NOMO-1 (cell line): ENCODE results near the gene CCNC.

Experiments used
- DNase-seq, 2 experiments: peaks; one replicate each; lab custom pipeline; 2025; ENCODE audit not compliant: unreplicated experiment in 2 of 2; lab: John Stamatoyannopoulos, UW

Gene CCNC

DNA sequence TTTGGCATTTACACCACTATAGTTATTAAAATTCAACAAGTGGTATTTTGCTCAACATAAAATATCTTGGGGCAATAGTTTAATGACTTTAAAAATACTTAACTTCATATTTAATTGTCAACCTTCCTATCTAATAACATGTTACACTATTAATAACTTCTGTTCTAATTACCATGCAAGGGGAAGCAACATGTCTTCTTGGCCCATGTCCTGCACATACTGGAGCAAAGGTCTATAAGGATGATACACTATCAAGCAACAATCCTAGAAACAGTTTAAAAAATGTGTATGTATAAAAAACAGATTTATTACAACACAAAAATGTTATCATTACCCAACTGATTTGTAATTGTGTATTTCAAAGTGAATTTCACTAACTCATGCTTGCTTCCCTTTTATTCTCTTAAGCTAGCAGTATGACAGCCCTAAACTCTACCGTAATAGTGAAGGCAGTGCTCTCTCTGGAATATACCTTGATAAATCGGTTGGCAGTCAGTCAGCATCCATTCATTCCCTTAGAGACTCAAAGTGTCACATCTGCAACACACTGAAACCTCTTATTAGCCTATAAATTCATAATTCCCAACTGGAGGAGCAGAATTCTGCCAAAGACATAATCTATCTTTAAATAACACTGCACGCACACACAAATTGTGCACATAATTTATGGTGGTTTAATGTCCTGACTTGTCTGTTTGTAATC, 18.3 kb downstream of the CCNC start:
- DNase-seq: no peak

- DNase-seq: no peak
Measured at GRCh38 chr6:99548706-99549105, 19.8 kb downstream of the CCNC start.

- no peak for DNase-seq
Measured at GRCh38 chr6:99547526-99547925, 20.9 kb downstream of the CCNC start.

GRCh38 chr6:99545442-99545841, 23.0 kb downstream of the CCNC start:
- no peak for DNase-seq

GRCh38 chr6:99543968-99544367, 24.5 kb downstream of the CCNC start:
- no peak for DNase-seq

- no peak for DNase-seq
Measured at GRCh38 chr6:99530627-99531026, 37.8 kb downstream of the CCNC start.

- no peak for DNase-seq
Measured at GRCh38 chr6:99522531-99522930, 45.9 kb downstream of the CCNC start.

DNA sequence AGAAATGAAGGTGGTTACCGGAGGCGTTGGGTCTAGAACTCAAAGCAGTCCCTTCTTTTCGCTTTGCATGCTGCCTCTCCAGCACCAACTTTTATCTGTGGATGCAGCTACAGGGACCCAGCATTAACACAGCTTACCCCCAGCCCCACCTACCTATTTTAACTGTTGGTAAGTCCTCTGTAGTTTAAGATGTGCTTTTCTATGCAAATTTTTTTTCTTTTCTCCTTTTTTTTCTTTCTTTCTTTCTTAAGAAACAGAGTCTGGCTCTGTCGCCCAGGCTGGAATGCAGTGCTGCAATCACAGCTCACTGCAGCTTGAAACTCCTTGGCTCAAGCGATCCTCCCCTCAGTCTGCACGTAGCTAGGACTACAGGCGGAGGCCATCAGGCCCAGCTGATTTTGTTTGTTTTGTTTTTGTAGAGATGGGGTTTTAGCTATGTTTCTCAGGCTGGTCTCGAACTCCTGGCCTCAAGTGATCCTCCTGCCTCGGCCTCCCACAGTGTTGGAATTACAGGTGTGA, 46.8 kb downstream of the CCNC start:
- peak in 1 of 2 experiments; percentile 39 for DNase-seq

GRCh38 chr6:99520855-99521632, 47.4 kb downstream of the CCNC start:
- peak; percentile 85 to 88 for DNase-seq

DNA sequence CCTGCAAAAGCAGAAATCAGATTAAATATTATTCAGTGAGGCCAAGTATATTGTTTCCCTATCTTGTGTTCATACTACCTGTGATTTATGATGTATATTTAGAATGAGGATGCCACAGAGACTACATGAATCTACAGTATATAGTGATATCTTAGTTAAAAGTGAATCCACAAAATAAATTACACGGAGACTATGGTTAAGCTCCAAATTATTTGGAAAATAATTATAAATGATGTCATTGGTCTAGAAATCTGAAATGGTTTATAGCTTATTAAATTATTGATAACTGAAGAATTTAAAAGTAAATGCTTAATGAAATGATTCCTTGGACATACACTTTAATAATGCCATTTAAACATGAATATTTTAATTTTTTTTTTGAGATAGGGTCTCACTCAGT, 49.0 kb downstream of the CCNC start:
- DNase-seq: no peak

DNA sequence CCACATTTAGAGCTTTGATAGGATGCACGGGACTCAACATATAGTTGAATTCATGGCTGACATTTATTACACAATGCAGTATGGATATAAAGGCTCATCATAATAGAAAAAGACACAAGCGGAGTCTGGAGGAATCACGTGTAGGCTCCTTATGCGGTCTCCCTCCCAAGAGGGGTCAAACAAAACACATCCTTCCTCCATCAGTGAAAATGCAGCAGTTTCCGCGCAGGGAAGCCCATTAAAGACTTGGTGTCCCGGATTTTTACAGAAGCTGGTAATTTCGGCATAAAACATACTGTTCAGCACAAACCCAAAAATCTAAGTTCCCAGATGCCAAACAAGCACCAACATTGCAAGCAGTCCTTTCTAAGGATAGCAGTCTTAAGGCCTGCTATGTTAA, 54.4 kb downstream of the CCNC start:
- no peak for DNase-seq

DNA sequence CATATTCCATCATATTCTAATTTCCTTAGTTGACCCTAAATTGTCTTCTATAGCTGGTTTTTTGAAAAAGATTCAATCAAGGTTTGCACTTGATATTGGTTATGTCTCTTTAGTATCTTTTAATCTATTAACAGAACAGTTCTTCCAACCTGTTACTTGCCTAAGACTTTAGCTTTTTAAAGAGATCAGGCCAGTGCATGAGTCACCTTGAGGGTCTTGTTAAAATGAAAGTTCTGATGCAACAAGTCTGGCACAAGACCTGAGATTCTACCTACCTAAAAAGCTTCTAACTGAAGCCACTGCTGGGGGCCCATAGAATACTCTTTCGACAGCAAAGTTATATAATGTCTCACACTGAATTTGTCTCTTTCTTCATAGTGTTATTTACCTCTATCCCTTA, 56.4 kb downstream of the CCNC start:
- no peak for DNase-seq

DNA sequence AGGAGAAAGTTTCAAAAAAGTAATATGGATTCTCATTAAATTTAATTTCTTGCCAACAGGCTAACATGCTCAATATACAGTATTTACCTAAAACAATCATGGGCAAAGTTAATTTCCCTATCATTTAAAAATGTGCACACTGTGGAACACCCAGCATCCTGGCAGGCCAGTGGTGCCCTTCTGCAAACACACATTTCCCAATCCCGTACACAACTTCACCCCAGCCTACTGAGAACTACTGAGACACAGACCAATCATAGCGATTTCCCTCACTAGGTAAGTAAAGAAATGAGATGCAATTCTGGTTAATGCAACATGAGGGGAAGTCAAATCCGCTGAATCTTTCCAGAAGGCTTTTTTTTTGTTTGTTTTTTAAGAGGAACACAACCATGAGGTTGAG, 60.8 kb downstream of the CCNC start:
- no peak for DNase-seq

GRCh38 chr6:99501762-99502161, 66.7 kb downstream of the CCNC start:
- no peak for DNase-seq

DNA sequence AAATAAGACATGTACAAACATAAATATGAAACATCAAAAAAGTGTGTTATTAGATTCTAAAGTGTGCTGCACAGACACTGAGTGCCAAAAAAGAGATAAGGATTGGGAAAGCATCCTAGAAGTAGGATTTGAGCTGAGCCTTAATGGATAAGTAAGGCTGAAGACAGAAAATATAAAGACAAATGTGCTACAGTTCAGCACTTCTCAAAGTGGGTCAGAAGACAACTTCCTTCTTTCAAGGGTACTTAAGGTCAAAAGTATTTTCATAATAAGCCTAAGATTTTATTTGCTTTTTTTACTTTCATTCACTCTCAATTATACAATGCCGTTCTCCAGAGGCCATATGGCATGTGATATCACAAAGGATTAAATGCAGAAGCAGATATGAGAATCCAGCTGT, 70.0 kb downstream of the CCNC start:
- peak in 1 of 2 experiments; percentile 17 for DNase-seq

DNA sequence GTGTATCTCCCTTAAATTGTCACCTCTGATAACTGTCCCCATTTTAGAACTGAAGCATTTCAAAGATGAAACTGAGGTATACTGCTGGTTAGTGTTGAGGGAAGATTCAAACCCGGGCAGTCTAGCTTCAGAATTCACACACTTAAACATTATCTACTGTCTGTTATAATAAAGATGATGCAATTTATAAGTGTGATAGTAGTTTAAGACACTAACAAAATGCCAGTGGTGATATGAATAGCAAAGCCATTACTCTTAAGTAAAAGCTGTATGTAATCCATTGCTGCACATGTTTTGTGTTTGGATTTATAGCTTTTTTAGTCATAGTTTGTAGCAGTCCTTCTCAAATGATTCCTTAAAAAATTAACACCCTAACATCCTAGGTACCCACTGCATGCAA, 73.0 kb downstream of the CCNC start:
- no peak for DNase-seq
